GM12873 (cell line): ENCODE measurements around the gene TRAPPC4.

Experiments
- TF ChIP-seq, protein P1 (sequence below): IDR thresholded peaks from 2 replicates; pipeline ENCODE4 v1.5.1; 2012; ENCODE audit warnings: low read depth, mild to moderate bottlenecking, moderate library complexity, low read length, control low read depth; ENCODE audit not compliant: insufficient read depth; ENCODE audit errors: missing control alignments

TRAPPC4 gene

GRCh38 chr11:119006656-119007055 lies 11.9 kb upstream of the TRAPPC4 start:
- TF ChIP-seq, protein P1, sequence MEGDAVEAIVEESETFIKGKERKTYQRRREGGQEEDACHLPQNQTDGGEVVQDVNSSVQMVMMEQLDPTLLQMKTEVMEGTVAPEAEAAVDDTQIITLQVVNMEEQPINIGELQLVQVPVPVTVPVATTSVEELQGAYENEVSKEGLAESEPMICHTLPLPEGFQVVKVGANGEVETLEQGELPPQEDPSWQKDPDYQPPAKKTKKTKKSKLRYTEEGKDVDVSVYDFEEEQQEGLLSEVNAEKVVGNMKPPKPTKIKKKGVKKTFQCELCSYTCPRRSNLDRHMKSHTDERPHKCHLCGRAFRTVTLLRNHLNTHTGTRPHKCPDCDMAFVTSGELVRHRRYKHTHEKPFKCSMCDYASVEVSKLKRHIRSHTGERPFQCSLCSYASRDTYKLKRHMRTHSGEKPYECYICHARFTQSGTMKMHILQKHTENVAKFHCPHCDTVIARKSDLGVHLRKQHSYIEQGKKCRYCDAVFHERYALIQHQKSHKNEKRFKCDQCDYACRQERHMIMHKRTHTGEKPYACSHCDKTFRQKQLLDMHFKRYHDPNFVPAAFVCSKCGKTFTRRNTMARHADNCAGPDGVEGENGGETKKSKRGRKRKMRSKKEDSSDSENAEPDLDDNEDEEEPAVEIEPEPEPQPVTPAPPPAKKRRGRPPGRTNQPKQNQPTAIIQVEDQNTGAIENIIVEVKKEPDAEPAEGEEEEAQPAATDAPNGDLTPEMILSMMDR, result no peak

DNA sequence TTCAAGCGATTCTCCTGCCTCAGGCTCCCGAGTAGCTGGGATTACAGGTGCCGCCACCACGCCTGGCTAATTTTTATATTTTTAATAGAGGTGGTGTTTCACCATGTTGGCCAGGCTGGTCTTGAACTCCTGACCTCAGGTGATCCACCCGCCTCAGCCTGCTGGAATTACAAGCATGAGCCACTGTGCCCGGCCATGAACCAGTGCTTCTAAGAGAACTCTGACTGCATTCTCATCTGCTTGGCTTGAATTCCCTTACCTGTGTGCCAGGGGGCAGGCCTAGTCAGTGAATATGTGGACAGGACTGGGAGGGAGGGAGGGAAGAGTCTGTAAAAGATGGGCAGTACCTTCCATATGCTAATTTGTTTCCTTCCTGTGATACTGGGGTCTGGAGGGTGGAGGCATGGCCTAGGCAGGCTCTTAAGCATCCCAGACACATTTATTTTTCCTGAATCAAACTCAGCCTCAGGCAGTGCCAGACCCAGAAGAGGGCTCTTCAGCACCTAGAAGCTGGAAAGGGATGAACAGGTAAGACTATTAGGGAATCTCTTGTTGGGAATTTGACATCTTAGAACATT lies 7.0 kb upstream of the TRAPPC4 start:
- TF ChIP-seq, protein P1, result no peak

- TF ChIP-seq, protein P1, result no peak
These were observed 5.9 kb upstream of the TRAPPC4 start for GRCh38 chr11:119012629-119013170.

DNA sequence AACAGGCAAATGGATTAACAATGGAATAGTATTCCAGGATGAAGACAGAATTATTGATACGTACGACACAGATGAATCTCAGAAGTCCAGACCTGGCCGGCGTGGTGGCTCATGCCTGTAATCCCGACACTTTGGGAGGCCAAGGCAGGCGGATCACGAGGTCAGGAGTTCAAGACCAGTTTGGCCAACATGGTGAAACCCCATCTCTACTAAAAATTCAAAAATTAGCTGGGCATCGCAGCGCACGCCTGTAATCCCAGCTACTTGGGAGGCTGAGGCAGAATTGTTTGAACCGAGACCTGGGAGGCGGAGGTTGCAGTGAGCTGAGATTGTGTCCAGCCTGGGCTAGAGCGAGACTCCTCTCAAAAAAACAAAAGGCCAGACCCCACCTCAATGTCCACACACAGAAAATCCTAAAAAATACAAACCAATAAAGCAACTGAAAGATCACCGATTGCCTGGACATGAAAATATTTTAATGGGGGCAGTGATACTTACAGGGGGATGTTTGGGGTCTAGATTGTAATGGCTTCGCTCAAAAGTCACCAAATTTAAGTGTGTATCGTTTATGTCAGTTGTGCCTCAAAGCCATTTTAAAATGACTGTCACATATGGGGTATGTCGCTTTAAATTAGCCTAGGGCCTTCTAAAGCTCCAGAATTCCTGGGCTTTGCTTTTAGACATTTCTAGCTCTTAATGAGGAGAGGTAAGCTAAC lies 4.2 kb upstream of the TRAPPC4 start:
- TF ChIP-seq, protein P1, result no peak

DNA sequence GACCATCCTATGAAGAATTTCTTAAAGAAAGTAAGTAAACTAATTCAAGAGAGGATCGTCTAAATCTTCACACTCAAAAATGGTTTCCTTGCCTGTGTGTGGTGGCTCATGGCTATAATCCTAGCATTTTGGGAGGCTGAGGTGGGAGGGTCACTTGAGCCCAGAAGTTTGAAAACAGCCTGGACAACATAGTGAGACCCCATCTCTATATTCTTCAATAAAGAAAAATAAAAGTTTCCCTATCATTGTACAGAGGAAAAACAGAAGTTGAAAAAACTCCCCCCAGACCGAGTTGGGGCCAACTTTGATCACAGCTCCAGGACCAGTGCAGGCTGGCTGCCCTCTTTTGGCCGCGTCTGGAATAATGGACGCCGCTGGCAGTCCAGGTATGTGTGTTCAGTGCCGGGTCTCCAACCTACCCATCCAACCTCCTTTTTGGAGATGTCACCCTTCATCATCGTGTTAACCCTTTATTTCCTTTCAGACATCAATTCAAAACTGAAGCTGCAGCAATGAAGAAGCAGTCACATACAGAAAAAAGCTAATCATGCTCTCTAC lies 3.4 kb upstream of the TRAPPC4 start:
- TF ChIP-seq, protein P1, result no peak

- TF ChIP-seq, protein P1, result no peak
These were observed 2.2 kb upstream of the TRAPPC4 start for GRCh38 chr11:119016216-119017009.

- TF ChIP-seq, protein P1, result no peak
These were observed 1.4 kb downstream of the TRAPPC4 start for GRCh38 chr11:119019996-119020395.
